ENCODE measurements around the gene SLC25A45.

SLC25A45 gene

GRCh38 chr11:65393513-65394079 lies 11.2 kb upstream of the SLC25A45 start:
- H3K27me3 ChIP-seq (ENCODE audit: insufficient read depth, low read length) = no peaks in the 10 kb centered on the region
- H3K4me3 ChIP-seq (ENCODE audit: low read length) = no peak overlapping the region

GRCh38 chr11:65392899-65393298 lies 10.5 kb upstream of the SLC25A45 start:
- peaks cover 5% of the 10 kb centered on the region for H3K4me1 ChIP-seq (ENCODE audit: insufficient read depth, low read length)
- H3K9me3 ChIP-seq (ENCODE audit: low read length) = no peaks in the 10 kb centered on the region
- no peak overlapping the region for H2AFZ ChIP-seq (ENCODE audit: low read depth, low read length)
- peaks cover 16% of the 10 kb centered on the region for H3K36me3 ChIP-seq (ENCODE audit: insufficient read depth, low read length)
- no peak overlapping the region for H3K4me3 ChIP-seq (ENCODE audit: low read length)
- H3K27me3 ChIP-seq (ENCODE audit: insufficient read depth, low read length) = no peaks in the 10 kb centered on the region

More at GRCh38 chr11:65393513-65394079, 11.2 kb upstream of the SLC25A45 start:
- peaks cover 23% of the 10 kb centered on the region for H3K36me3 ChIP-seq (ENCODE audit: insufficient read depth, low read length)
- H2AFZ ChIP-seq (ENCODE audit: low read depth, low read length) = no peak overlapping the region
- peaks cover 5% of the 10 kb centered on the region for H3K4me1 ChIP-seq (ENCODE audit: insufficient read depth, low read length)
- no peaks in the 10 kb centered on the region for H3K9me3 ChIP-seq (ENCODE audit: low read length)

- no peak overlapping the region for H3K4me3 ChIP-seq (ENCODE audit: low read length)
- no peak overlapping the region for H2AFZ ChIP-seq (ENCODE audit: low read depth, low read length)
- H3K27me3 ChIP-seq (ENCODE audit: insufficient read depth, low read length) = no peaks in the 10 kb centered on the region
- peaks cover 6% of the 10 kb centered on the region for H3K4me1 ChIP-seq (ENCODE audit: insufficient read depth, low read length)
- H3K9me3 ChIP-seq (ENCODE audit: low read length) = no peaks in the 10 kb centered on the region
- peaks cover 16% of the 10 kb centered on the region for H3K36me3 ChIP-seq (ENCODE audit: insufficient read depth, low read length)
Measured at GRCh38 chr11:65392186-65392829, 9.9 kb upstream of the SLC25A45 start.

GRCh38 chr11:65390996-65391395 lies 8.6 kb upstream of the SLC25A45 start:
- Histone ChIP-seq H3K9me3 (ENCODE audit: low read length) (no peaks in the 10 kb centered on the region), H2AFZ (ENCODE audit: low read depth, low read length) (no peak overlapping the region), H3K27me3 (ENCODE audit: insufficient read depth, low read length) (no peaks in the 10 kb centered on the region), H3K4me1 (ENCODE audit: insufficient read depth, low read length) (peaks cover 13% of the 10 kb centered on the region), H3K4me3 (ENCODE audit: low read length) (no peak overlapping the region), H3K36me3 (ENCODE audit: insufficient read depth, low read length) (peaks cover 11% of the 10 kb centered on the region)

GRCh38 chr11:65390099-65390941 lies 7.9 kb upstream of the SLC25A45 start:
- no peak overlapping the region for H2AFZ ChIP-seq (ENCODE audit: low read depth, low read length)
- no peaks in the 10 kb centered on the region for H3K9me3 ChIP-seq (ENCODE audit: low read length)
- H3K4me3 ChIP-seq (ENCODE audit: low read length) = no peak overlapping the region
- peaks cover 13% of the 10 kb centered on the region for H3K4me1 ChIP-seq (ENCODE audit: insufficient read depth, low read length)
- H3K36me3 ChIP-seq (ENCODE audit: insufficient read depth, low read length) = peaks cover 9% of the 10 kb centered on the region
- H3K27me3 ChIP-seq (ENCODE audit: insufficient read depth, low read length) = no peaks in the 10 kb centered on the region

- Histone ChIP-seq H3K36me3 (ENCODE audit: insufficient read depth, low read length) (peaks cover 7% of the 10 kb centered on the region), H3K4me1 (ENCODE audit: insufficient read depth, low read length) (peaks cover 13% of the 10 kb centered on the region), H3K4me3 (ENCODE audit: low read length) (no peak overlapping the region), H2AFZ (ENCODE audit: low read depth, low read length) (no peak overlapping the region), H3K27me3 (ENCODE audit: insufficient read depth, low read length) (no peaks in the 10 kb centered on the region), H3K9me3 (ENCODE audit: low read length) (no peaks in the 10 kb centered on the region)
Measured at GRCh38 chr11:65389294-65389980, 7.0 kb upstream of the SLC25A45 start.

GRCh38 chr11:65388731-65389130 lies 6.3 kb upstream of the SLC25A45 start:
- Histone ChIP-seq H3K27me3 (ENCODE audit: insufficient read depth, low read length) (no peaks in the 10 kb centered on the region), H3K36me3 (ENCODE audit: insufficient read depth, low read length) (peaks cover 4% of the 10 kb centered on the region), H3K4me3 (ENCODE audit: low read length) (no peak overlapping the region), H2AFZ (ENCODE audit: low read depth, low read length) (no peak overlapping the region), H3K4me1 (ENCODE audit: insufficient read depth, low read length) (peaks cover 13% of the 10 kb centered on the region), H3K9me3 (ENCODE audit: low read length) (no peaks in the 10 kb centered on the region)

GRCh38 chr11:65386307-65387140 lies 4.1 kb upstream of the SLC25A45 start, which contains the start of gene FRMD8:
TSS of gene FRMD8 (plus strand) at chr11:65386637. CDS start at chr11:65387037, 400 bp downstream.
- Histone ChIP-seq H3K4me3 (ENCODE audit: low read length) (peak within 1 kb of the TSS; percentile 82), H3K4me1 (ENCODE audit: insufficient read depth, low read length) (peaks cover 25% of the 10 kb centered on the region), H3K27me3 (ENCODE audit: insufficient read depth, low read length) (no peaks in the 10 kb centered on the region), H2AFZ (ENCODE audit: low read depth, low read length) (peak within 1 kb of the TSS; percentile 77), H3K36me3 (ENCODE audit: insufficient read depth, low read length) (no peaks in the 10 kb centered on the region), H3K9me3 (ENCODE audit: low read length) (no peaks in the 10 kb centered on the region)

GRCh38 chr11:65384301-65384889 lies 1.9 kb upstream of the SLC25A45 start:
- no peaks in the 10 kb centered on the region for H3K36me3 ChIP-seq (ENCODE audit: insufficient read depth, low read length)
- no peaks in the 10 kb centered on the region for H3K27me3 ChIP-seq (ENCODE audit: insufficient read depth, low read length)
- no peak overlapping the region for H2AFZ ChIP-seq (ENCODE audit: low read depth, low read length)
- no peaks in the 10 kb centered on the region for H3K9me3 ChIP-seq (ENCODE audit: low read length)
- no peak overlapping the region for H3K4me3 ChIP-seq (ENCODE audit: low read length)
- peaks cover 20% of the 10 kb centered on the region for H3K4me1 ChIP-seq (ENCODE audit: insufficient read depth, low read length)

- Histone ChIP-seq H3K4me1 (ENCODE audit: insufficient read depth, low read length) (peaks cover 20% of the 10 kb centered on the region), H2AFZ (ENCODE audit: low read depth, low read length) (no peak overlapping the region)
Measured at GRCh38 chr11:65383778-65384177, 1.3 kb upstream of the SLC25A45 start.

GRCh38 chr11:65382804-65383368 lies 440 bp upstream of the SLC25A45 start:
- H2AFZ ChIP-seq (ENCODE audit: low read depth, low read length) = peak overlapping the region; percentile 92
- H3K4me3 ChIP-seq (ENCODE audit: low read length) = peak overlapping the region; percentile 34
- no peaks in the 10 kb centered on the region for H3K9me3 ChIP-seq (ENCODE audit: low read length)
- H3K36me3 ChIP-seq (ENCODE audit: insufficient read depth, low read length) = no peaks in the 10 kb centered on the region
- no peaks in the 10 kb centered on the region for H3K27me3 ChIP-seq (ENCODE audit: insufficient read depth, low read length)
- H3K4me1 ChIP-seq (ENCODE audit: insufficient read depth, low read length) = peaks cover 23% of the 10 kb centered on the region

More at GRCh38 chr11:65383778-65384177, 1.3 kb upstream of the SLC25A45 start:
- H3K36me3 ChIP-seq (ENCODE audit: insufficient read depth, low read length) = no peaks in the 10 kb centered on the region
- H3K9me3 ChIP-seq (ENCODE audit: low read length) = no peaks in the 10 kb centered on the region
- H3K27me3 ChIP-seq (ENCODE audit: insufficient read depth, low read length) = no peaks in the 10 kb centered on the region
- no peak overlapping the region for H3K4me3 ChIP-seq (ENCODE audit: low read length)

- H3K4me3 ChIP-seq (ENCODE audit: low read length) = no peak overlapping the region
- peaks cover 17% of the 10 kb centered on the region for H3K4me1 ChIP-seq (ENCODE audit: insufficient read depth, low read length)
- no peaks in the 10 kb centered on the region for H3K36me3 ChIP-seq (ENCODE audit: insufficient read depth, low read length)
- no peaks in the 10 kb centered on the region for H3K9me3 ChIP-seq (ENCODE audit: low read length)
- peaks cover 5% of the 10 kb centered on the region for H3K27me3 ChIP-seq (ENCODE audit: insufficient read depth, low read length)
- peak overlapping the region; percentile 92 for H2AFZ ChIP-seq (ENCODE audit: low read depth, low read length)
Measured at GRCh38 chr11:65381716-65382032, 772 bp downstream of the SLC25A45 start.

Data from neuron (in vitro differentiated cells).